Measurements from ENCODE around the gene TWF1.

TWF1 gene

GRCh38 chr12:43832463-43833168, 26.5 kb upstream of the TWF1 start:
- CTCF ChIA-PET: no interaction called here
- DNase-seq (ENCODE audit: low read depth, low spot score): no peak
- H3K4me3 ChIP-seq (ENCODE audit: low read depth, low read length): no peak overlapping the region
- TF ChIP-seq, protein P1, sequence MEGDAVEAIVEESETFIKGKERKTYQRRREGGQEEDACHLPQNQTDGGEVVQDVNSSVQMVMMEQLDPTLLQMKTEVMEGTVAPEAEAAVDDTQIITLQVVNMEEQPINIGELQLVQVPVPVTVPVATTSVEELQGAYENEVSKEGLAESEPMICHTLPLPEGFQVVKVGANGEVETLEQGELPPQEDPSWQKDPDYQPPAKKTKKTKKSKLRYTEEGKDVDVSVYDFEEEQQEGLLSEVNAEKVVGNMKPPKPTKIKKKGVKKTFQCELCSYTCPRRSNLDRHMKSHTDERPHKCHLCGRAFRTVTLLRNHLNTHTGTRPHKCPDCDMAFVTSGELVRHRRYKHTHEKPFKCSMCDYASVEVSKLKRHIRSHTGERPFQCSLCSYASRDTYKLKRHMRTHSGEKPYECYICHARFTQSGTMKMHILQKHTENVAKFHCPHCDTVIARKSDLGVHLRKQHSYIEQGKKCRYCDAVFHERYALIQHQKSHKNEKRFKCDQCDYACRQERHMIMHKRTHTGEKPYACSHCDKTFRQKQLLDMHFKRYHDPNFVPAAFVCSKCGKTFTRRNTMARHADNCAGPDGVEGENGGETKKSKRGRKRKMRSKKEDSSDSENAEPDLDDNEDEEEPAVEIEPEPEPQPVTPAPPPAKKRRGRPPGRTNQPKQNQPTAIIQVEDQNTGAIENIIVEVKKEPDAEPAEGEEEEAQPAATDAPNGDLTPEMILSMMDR (IDR thresholded peaks at IDR 0.05; ENCODE audit: insufficient read depth, low read length, missing control alignments): no peak
- POLR2A ChIA-PET: no interaction called here

DNA sequence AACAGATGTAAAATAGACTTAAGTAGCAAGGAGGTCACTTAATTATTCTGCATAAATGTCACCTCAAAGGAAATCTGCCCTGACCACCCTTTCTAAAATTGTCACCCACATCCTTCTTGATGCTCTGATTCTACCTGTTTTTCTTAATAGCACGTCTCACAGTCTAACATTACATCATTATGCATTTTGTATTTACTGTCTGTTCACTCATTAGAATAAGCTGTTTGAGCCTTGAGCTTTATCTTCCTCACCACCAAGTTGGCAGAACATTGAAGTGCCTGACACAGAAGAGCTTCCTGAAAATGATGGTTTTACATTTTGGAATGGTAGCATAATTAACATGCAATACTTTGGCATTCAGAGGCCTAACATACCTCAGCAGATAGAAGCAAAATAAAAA, 21.0 kb upstream of the TWF1 start:
- ChIA-PET CTCF (interaction anchor here (1.0 kb wide), 1 partner anchor 22 kb away, joined by 3 read pairs; the partner anchor contains the start of gene TWF1), POLR2A (no interaction called here)
- TF ChIP-seq, protein P1 (IDR thresholded peaks at IDR 0.05; ENCODE audit: insufficient read depth, low read length, missing control alignments): no peak

DNA sequence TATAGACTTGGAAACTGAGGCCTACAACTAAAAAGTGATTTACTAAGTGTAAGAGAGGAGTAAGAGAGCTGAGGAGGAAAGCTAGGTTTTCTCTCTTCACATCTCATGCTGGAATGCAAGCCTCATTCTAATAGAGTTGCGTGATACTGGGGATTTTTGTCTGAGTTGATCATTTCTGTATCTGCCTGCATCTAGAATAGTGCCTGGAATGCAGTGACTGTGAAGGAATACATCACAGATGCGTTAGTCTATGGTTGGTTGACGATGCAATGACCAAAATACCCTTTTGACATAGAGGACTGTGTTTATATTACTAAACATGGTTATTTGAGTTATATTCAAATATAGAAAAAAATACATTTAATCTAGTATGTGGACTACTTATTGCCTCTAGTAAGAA, 20.6 kb upstream of the TWF1 start:
- TF ChIP-seq, protein P1 (IDR thresholded peaks at IDR 0.05; ENCODE audit: insufficient read depth, low read length, missing control alignments): no peak
- H3K4me3 ChIP-seq (ENCODE audit: low read depth, low read length): no peak overlapping the region
- DNase-seq (ENCODE audit: low read depth, low spot score): peak; percentile 44
- ChIA-PET POLR2A (no interaction called here), CTCF (interaction anchor here (1.0 kb wide), 1 partner anchor 21 kb away, joined by 3 read pairs; the partner anchor contains the start of gene TWF1)

More for the DNA sequence above, 21.0 kb upstream of the TWF1 start:
- DNase-seq (ENCODE audit: low read depth, low spot score): no peak
- H3K4me3 ChIP-seq (ENCODE audit: low read depth, low read length): no peak overlapping the region

DNA sequence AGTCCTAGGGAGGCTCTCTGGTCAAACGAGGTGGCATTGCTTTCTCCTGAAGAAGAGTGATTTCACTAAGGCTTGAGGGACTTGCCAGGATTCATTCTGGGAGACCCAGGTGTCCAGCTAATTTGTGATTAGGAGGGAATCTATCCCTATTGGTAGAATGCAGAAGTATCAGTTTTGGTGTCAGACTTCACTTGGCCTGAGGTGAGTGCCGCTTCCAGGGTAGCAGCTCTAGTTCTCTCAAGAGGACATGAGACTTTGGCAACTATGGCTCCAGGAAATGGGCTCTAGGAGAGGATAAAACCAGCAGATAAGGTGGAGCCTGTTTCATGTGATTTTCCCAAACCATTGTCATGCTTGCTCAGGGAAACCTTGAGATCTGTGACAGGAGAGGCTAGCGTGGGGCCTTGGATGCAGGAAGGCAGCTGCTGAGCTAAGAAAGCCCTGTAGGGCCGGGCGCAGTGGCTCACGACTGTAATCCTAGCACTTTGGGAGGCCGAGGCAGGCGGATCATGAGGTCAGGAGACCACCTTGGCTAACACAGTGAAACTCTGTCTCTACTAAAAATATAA, 18.2 kb upstream of the TWF1 start:
- no peak overlapping the region for H3K4me3 ChIP-seq (ENCODE audit: low read depth, low read length)
- POLR2A ChIA-PET: interaction anchor here (0.9 to 1.0 kb wide), 2 partner anchors 18 to 19 kb away, joined by 3 read pairs; partner anchors contain the start of gene TWF1
- TF ChIP-seq, protein P1 (IDR thresholded peaks at IDR 0.05; ENCODE audit: insufficient read depth, low read length, missing control alignments): no peak
- DNase-seq (ENCODE audit: low read depth, low spot score): no peak
- CTCF ChIA-PET: interaction anchor here (0.6 to 1.5 kb wide), 2 partner anchors 10 to 1391 kb away, joined by 3 to 5 read pairs; no protein-coding TSS in a partner anchor

DNA sequence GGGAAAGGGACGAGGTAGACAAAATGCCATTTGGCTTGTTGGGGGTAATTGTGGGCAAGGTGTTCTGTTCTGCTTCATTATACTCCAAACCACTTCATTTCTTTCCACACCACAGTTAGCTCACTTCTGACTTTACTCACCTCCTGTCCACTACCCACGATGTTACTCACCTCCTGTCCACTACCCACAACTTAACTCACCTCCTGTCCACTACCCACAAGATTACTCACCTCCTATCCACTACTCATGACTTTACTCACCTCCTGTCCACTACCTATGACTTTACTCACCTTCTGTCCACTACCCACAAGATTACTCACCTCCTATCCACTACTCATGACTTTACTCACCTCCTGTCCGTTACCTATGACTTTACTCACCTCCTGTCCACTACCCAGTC, 10.1 kb upstream of the TWF1 start:
- TF ChIP-seq, protein P1 (IDR thresholded peaks at IDR 0.05; ENCODE audit: insufficient read depth, low read length, missing control alignments): no peak
- ChIA-PET POLR2A (no interaction called here), CTCF (interaction anchor here (2.2 to 3.9 kb wide), 2 partner anchors 9 to 19 kb away, joined by 4 to 18 read pairs; partner anchors contain the start of gene TWF1)
- H3K4me3 ChIP-seq (ENCODE audit: low read depth, low read length): no peak overlapping the region
- no peak for DNase-seq (ENCODE audit: low read depth, low spot score)

DNA sequence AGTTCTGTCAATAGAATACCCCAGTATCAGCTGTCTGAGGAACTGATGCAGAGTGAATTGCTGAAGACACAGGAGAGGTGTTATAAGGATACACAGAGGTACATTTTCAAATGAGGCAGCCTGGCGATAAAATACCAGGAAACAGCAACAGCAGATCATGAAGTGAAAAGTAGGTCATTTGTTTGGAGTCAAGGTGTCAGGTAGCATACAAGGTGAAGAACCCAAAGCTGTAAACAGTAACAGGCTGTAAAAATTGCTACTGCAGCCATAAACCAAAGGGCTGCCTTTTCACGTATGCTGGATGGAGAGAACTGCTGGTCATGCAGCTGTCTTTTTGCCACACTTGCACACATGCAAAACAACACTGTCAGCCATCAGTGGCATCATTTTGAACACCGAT, 9.3 kb upstream of the TWF1 start:
- CTCF ChIA-PET: interaction anchor here (3.9 kb wide), 1 partner anchor 8 kb away, joined by 18 read pairs; the partner anchor contains the start of gene TWF1
- no peak overlapping the region for H3K4me3 ChIP-seq (ENCODE audit: low read depth, low read length)

More for the DNA sequence above, 9.3 kb upstream of the TWF1 start:
- no peak for DNase-seq (ENCODE audit: low read depth, low spot score)
- POLR2A ChIA-PET: no interaction called here
- TF ChIP-seq, protein P1 (IDR thresholded peaks at IDR 0.05; ENCODE audit: insufficient read depth, low read length, missing control alignments): no peak
